Uterus (tissue), 2 donors: Measurements from ENCODE around the gene TMEM222.

Experiments used
- CTCF ChIP-seq, 4 experiments: fragments of 200-600 bp in 2 of 4; fragments of 450-650 bp in 2 of 4; sonication (generic) in 2 of 4; IDR thresholded peaks; one replicate each; pipeline ENCODE4 v1.5.1; 2016 to 2019; ENCODE audit warnings: antibody characterized with exemption in 4 of 4, mild to moderate bottlenecking in 2 of 4, moderate library complexity in 1 of 4
- POLR2A ChIP-seq, 2 donors: fragments of 450-650 bp; IDR thresholded peaks; one replicate each; pipeline ENCODE4 v1.6.1; 2016; ENCODE audit warnings: antibody characterized with exemption in 2 of 2, mild to moderate bottlenecking in 1 of 2, moderate library complexity in 1 of 2

GRCh38 chr1:27379564-27380122 is 57.7 kb downstream of the TMEM222 start:
- no peak for TF ChIP-seq CTCF (IDR thresholded peaks at IDR 0.05)
- no peak for TF ChIP-seq POLR2A (IDR thresholded peaks at IDR 0.05)
